NOMO-1 treated with dmso at 0.1 percent for 144 hours (cell line): ENCODE results near the gene CPPED1.

Experiments used
- DNase-seq: peaks from one replicate; lab custom pipeline; 2025; ENCODE audit not compliant: unreplicated experiment; lab: John Stamatoyannopoulos, UW

CPPED1 gene

GRCh38 chr16:12740986-12741610, 62.6 kb downstream of the CPPED1 start:
- no peak for DNase-seq

DNA sequence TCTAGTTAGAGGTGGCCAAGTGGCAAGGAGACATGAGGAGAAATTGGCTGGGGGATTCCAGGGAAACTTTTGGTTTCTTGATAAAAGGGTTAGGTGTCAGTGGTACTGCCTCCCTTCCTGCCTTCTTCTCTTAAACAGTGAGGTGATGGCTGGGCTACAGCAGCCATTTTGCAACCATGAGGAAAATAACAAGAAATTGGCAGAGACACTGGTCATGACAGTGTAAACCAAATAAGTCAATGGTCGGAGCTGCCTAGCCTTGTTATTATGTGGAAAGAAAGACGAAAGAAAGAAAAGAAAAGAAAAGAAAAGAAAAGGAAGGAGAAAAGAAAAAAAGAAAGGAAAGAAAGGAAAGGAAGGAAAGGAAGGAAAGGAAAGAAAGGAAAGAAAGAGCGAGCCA, 63.9 kb downstream of the CPPED1 start:
- no peak for DNase-seq

DNA sequence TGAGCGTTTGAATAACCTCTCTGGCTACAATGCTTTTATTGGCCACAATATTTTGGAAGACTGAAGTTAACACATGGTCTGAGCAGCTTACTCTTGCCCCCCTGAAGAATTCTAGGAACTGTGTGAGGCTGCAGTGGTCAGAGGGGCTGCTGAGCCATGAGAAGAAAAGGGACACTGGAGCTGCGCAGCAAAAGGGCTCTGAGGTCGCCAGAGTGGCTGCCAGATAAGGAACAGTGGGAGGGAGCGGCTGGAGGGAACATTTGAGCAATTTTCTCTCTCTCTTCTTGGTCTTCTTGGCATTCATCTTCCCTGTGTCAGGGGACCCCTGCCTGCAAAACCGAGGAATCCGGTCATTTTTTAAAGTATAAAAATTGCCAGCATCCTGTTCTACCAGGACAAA, 66.1 kb downstream of the CPPED1 start:
- DNase-seq = no peak

DNA sequence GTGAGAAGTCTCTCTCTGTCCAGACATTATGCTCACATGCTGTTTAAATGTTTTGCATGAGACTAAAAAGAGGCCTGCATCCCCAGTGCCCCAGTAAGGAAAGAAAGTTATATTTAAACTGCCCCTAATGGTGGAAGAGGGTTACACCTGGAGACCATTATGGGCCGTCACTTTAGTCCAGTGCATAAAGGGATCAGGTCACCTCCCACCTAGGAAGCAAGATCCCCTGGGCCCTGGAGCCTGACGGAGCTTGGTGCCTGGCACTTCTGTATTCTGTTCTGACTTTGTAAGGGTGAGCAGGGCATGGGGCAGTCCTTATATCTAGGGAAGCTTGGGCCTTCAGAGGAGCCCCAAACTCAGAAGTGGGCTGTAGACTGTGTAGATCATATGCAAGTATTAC, 67.9 kb downstream of the CPPED1 start:
- no peak for DNase-seq

DNA sequence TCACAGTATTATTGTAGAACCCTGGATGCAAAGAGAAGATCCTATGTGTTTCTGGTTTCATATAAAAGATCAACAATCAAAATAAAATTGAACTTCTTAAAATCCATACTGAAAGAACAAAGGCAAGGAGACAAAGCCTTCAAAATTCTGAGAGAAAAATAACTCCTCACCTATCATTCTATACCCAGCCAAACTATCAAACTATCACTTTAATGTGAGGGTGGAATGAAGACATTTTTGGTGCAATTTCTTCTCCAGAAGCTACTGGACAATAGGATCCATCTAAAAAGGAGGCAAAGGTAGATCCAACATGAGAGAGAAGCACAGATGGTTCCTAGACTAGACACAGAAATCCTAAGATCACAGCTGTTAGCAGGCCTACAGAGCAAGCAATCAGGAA, 71.1 kb downstream of the CPPED1 start:
- DNase-seq = no peak

- DNase-seq = no peak
These were observed 74.2 kb downstream of the CPPED1 start for GRCh38 chr16:12729448-12729847.

DNA sequence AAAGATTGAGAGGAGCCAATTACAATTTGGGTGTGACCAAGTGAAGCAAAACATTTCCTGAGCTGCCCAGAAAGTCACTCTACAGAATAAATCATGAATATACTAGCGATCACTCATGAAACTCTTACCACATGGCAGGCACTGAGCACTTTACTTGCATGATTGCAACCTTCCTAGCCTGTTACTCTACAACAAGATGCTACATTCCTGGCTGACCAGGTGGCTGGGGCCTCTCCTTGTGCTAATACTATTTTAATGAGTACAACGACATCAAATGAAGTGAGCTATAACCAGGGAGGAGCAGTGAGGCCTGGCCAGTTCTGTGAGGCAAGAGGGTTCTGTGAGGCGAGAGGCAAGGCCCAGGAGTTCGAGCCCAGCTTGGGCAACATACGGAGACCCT, 75.2 kb downstream of the CPPED1 start:
- DNase-seq = no peak

DNA sequence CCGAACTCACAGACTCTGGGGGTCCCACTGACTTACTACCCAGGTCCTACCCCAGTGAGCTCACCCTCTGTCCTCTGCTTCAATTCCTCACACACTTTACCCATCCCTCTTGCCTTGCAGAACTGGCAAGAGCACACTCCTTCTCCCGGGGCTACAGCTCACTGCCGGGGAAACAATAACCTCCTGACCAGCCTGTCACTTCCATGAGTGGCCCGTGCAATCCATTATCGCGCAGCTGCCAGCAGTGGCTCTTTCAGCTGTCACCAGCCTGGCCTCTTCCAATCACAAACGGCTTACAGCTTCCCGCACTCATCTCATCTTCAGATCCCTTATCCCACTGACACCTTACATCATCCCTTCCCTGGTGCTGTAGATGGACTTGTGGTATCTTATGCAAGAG, 79.5 kb downstream of the CPPED1 start:
- no peak for DNase-seq

DNA sequence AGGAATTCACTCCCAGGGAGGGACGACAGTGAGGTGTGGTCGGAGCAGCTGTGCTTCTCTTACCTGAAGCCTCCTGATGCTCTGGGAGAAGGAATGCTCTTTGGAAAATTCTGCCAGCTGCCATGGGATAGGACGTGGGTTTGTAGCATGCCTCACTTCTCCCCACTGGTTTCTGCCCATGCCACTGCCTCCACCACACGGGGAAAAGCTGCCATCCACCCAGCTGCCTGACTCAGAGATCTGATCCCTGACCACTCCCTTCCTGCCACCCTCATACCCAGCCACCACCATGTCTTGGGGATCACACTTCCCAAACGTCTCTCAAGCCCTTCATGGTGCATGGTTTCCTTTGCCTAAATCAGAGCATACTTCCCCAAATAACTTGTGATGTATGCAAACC, 80.0 kb downstream of the CPPED1 start:
- DNase-seq = no peak

DNA sequence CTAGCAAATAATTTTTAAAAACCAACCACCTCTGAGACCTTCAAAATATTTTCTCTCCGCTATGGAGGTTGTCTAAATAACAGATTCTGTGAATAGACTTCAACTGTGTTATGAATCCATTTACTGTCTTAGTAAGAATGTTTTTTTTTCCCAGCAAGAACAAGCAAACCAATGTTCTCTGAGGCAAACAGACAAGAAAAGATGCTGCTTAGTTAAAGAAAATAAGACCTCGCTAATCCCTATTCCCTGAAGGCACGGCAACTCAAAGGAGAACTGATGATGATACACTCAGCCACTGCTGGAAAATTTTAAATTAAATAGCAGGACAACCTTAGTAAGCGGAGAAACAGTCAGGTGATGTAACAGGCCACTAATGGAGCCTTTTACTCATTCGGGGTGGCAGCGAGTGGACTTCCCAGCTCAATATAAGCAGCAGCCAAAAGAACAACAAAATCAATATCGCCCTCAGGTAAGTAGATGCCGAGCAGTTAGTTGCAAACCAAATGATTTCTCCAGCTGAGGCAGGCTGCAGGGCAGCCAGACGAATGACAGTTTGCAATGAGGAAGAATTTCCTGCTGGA, 81.8 kb downstream of the CPPED1 start:
- no peak for DNase-seq

DNA sequence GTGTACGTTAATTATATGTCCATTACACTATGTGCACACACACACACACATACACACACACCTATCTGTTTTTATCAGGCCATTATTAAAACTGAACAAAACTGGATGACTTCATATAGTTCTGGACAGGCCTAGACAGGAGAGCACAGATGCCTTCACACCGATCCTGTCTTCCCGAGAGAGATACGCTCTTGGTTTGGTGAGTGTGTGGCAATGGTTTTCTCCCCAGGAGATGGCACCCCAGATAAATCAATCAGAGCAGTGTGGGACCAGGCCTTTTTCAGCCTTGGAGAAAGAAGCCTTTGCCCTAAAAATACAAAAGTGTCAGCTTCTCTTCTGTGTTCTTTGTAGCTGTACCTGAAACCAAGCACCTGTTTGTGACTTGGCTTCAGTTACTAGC, 83.7 kb downstream of the CPPED1 start:
- DNase-seq = no peak

DNA sequence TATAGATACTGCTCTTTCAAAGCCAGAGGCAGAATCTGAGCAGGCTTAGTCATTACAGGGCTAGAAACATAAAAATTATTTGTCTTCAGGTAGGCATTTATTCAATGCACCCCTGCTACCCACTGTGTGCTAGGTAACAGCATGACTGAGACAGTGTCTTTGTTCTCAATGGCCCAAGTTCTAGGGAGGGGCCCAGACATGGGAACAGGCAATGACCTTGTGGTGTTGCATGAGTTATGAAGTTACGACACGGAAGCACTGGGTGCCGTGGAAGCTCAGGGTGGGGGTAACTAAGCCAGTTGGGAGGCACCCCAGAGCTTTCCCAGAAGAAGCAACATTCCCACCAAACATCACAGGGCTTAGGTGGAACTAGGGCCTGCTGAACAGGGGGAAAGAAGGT, 87.0 kb downstream of the CPPED1 start:
- no peak for DNase-seq

DNA sequence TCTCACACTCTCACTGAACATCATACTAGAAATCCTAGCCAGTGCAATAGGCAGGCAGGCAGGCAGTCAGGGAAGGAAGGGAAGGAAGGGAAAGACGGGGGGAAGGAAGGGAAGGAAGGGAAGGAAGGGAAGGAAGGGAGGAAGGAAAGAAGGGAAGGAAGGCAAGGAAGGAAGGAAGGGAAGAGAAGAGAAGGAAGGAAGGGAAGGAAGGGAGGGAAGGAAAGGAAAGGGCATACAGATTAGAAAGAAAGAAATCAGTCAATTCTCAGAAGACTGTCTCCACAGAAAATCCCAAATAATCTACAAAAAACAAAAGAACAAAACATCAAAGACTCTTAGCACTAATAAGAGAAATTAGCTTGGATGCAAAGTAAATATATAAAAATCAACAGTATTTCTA, 93.9 kb downstream of the CPPED1 start:
- no peak for DNase-seq

DNA sequence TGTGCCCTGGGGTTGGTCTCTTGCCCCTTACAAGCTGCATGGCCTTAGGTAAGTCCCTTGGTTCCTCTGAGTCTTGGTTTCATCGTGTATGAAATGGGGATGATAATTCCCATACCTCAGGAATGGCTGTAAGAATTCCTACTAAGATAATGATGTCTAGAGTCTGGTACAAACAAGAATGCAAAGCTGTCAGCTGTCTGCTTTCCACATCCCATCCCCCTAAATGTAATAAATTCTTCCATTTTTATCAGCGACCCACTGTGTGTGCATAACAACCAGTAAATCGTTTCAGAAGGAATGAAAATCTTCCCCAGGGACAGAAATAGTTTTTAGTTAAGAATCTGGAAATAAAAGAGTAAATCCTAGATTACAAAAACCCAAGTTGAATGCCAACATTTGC, 95.4 kb downstream of the CPPED1 start:
- DNase-seq = no peak

DNA sequence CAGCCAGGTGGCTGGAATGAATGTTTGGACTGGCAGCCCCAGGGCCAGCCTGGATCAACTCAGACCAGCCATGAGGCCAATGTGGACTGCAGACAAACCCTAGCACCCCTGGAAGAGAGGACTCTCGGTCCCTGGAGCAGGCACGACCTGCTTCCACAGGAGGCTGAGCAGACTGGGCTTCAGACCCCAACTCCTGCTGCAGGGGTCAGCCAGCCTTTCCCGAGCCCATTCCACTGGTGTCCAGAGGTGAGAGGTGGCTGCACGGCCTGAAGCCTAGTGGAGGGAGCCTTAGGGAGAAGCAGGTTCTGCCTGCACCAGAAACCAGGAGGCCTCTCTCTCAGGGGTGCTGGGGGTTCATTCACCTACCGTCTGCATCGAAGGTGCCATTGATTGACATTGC, 97.1 kb downstream of the CPPED1 start:
- DNase-seq = no peak

GRCh38 chr16:12704492-12705111, 99.1 kb downstream of the CPPED1 start:
- DNase-seq = no peak

- DNase-seq = no peak
These were observed 99.8 kb downstream of the CPPED1 start for GRCh38 chr16:12703935-12704334.

DNA sequence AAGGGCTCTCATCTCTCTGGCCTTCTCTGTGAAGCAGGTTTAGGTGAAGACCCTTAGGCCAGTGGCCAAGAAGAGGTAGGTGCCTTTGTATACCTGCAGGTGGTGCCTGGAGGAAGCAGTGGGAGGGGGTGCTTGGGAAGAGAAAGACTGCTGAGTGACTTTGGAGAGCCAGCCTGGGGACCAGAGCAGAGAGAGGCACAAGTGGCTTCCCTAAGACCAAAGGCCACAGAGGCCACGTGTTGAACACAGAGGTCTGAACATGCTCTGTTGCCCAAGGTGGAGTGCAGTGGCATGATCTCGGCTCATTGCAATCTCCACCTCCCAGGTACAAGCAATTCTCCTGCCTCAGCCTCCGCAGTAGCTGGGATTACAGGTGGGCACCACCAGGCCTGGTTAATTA, 103.5 kb downstream of the CPPED1 start:
- DNase-seq = no peak

- DNase-seq = no peak
These were observed 104.5 kb downstream of the CPPED1 start for GRCh38 chr16:12699161-12699560.

DNA sequence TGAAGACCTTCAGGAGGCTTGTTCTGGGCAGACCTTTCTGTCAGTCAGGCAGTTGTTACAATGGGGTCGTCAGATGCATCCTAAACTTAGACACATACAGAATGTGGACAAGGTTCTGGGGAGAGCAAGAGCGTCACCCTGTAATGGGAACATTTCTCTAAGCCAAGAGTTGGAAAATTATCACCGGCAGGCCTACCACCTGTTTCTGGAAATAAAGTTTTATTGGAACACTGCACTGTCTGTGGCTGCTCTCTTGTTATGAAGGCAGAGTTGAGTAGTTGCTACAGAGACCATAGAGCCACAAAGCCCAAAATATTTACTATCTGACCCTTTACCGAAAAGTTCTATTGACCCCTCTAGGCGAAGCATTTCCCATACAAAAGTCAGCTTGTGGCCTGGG, 106.2 kb downstream of the CPPED1 start:
- DNase-seq = no peak

- DNase-seq = no peak
These were observed 108.2 kb downstream of the CPPED1 start for GRCh38 chr16:12695454-12695853.

- no peak for DNase-seq
These were observed 113.7 kb downstream of the CPPED1 start for GRCh38 chr16:12690024-12690423.
